Vagina (tissue), 2 donors: ENCODE measurements around the gene CDK19.

Source experiments
- CTCF ChIP-seq, 3 experiments: fragments of 450-650 bp in 2 of 3; fragments of 200-600 bp in 1 of 3; sonication (generic) in 1 of 3; IDR thresholded peaks; one replicate each; pipeline ENCODE4 v1.5.1; 2017 to 2019; ENCODE audit warnings: antibody characterized with exemption in 3 of 3, mild to moderate bottlenecking in 2 of 3, moderate library complexity in 2 of 3
- POLR2A ChIP-seq, 2 donors: fragments of 450-650 bp; IDR thresholded peaks; one replicate each; pipeline ENCODE4 v1.6.1; 2017; ENCODE audit warnings: antibody characterized with exemption in 2 of 2, mild to moderate bottlenecking in 2 of 2, moderate library complexity in 2 of 2

GRCh38 chr6:110626442-110626841, 188.8 kb downstream of the CDK19 start:
- TF ChIP-seq CTCF (IDR thresholded peaks at IDR 0.05) (no peak), POLR2A (IDR thresholded peaks at IDR 0.05) (no peak)
